H1 (cell line): ENCODE measurements around the gene PRKCH. TPM values are rescaled to one million over a fixed set of nuclear protein-coding genes. Genes with fewer than 3 reads are reported as not detected.

Source experiments
- CHD7 ChIP-seq: fragments of 300-600 bp; sonication (generic); IDR thresholded peaks from 2 replicates; pipeline ENCODE4 v1.7.1; 2012; ENCODE audit warnings: low read length, moderate library complexity, mild to moderate bottlenecking, inconsistent platforms; ENCODE audit not compliant: insufficient replicate concordance
- GABPA ChIP-seq: IDR thresholded peaks from 2 replicates; pipeline ENCODE4 v1.6.1; 2011; ENCODE audit warnings: mild to moderate bottlenecking, low read length, moderate library complexity, borderline replicate concordance; ENCODE audit not compliant: insufficient read depth
- NANOG ChIP-seq: IDR thresholded peaks from 2 replicates; pipeline ENCODE4 v1.6.1; 2011; ENCODE audit warnings: low read length, low read depth, mild to moderate bottlenecking, inconsistent platforms; ENCODE audit not compliant: insufficient read depth, poor library complexity, severe bottlenecking
- polyA plus RNA-seq, 7 experiments: library from polyadenylated mRNA; depleted of rRNA in 3 of 7; stranded (reverse) in 5 of 7; unstranded in 2 of 7; fragments of >200 nt in 5 of 7; fragments of 200-250 nt in 2 of 7; gene quantifications; 1 replicate in 5 of 7; 2 replicates in 1 of 7; 4 replicates in 1 of 7; pipeline versions ENCODE4 v1.2.1 to v1.2.3, GENCODE V29; 2011 to 2013; ENCODE audit warnings: missing spikeins in 2 of 7, mixed read lengths in 2 of 7
- total RNA-seq: library from RNA; stranded (reverse); fragmentation: NEBNext Ultra II Directional; extraction: Animal tissue kit (Norgen Biotek cat#: 25700); gene quantifications from 2 replicates; pipeline ENCODE4 v1.2.1, GENCODE V29; 2021

The PRKCH gene
- total and polyA plus RNA-seq, 2 of the 8 experiments (the other 6 are each of a cell fraction or from before 2014, with no cell fraction given): 6.4 to 7.0 TPM

GRCh38 chr14:61472801-61473376 is 151.5 kb downstream of the PRKCH start (continued):
- TF ChIP-seq CHD7 (no peak), GABPA (no peak), NANOG (no peak)
